ENCODE measurements around the gene ZNF521.

The ZNF521 gene

DNA sequence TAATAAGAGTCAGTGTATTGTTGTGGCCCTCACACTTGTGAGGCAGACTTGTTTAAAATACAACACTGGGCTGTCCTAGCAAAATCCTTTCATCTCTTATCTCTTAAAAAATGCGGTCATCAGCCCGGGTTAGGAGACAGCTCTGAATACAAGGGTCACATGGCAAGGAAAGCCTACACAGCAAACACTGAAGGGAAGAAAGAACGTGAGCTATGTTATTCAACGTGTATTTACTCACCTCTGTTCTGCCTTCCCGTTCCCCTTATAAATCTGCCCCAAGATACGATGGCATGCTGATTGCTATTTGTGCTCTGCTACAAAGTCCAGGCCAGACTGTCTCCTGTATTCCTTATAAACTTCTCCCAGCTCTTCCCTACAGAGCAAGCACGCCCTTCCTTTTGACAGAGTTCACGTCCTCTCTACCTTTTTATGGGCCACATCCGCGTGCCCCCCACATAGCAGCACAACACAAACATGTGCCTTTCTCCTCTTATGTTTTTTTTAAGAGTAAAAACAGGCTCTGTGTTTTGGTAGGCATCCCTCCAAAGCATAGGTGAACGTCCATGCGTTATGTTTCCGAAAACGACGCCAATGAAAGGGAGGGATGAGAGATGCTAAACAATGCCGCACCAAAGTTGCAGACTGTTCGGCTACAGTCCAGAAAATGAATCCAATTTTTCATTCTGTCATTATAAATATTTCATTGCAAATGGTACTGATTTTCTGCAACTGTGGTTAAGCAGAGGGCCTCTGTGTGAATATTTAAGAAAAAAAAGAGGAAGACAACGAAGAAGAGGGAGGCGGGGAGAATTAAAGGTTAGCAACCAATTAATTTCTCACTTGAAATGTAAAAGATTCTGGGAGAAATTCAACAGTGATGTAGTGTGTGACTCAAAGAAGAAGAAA lies 274.7 kb downstream of the ZNF521 start:
- no peak for DNase-seq

DNA sequence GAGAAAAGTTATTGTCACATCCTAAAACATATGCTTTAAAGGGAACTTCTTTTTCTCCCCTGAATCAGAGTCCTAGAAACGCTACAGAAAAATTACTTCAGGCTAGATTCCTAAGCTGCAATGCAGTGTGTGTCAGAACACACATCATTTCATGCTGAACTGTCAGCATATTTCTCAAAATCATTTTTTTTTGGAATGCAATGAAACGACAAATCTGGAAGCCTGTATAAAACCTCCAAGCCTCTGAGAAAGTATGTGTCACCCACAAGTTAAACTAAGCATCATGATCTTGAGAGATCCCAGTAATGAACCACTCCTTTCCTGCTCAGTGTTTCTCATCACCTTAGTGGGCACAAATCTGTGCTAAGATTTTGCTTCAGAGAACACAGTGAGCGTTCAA lies 276.2 kb downstream of the ZNF521 start:
- no peak for DNase-seq

DNA sequence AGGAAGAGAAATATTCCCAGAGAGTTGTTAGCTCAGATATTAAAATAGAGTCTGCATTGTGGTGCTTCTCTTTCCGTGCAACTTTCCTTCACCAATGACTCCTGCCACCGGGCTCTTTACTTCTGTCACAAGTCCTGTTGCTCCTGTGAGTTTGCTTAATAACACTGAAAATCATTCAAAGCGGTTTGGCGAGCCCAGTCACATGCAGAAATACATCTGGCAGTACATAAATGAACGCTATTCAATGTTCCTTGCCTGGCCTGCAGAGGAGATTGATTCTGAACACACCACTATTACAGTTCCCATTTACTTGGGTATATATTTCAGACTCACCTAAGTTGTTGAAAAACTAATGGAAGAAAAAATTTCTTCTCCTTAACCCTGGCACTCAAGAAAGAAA lies 276.6 kb downstream of the ZNF521 start:
- DNase-seq = peak in 1 of 56 donors; percentile 4

DNA sequence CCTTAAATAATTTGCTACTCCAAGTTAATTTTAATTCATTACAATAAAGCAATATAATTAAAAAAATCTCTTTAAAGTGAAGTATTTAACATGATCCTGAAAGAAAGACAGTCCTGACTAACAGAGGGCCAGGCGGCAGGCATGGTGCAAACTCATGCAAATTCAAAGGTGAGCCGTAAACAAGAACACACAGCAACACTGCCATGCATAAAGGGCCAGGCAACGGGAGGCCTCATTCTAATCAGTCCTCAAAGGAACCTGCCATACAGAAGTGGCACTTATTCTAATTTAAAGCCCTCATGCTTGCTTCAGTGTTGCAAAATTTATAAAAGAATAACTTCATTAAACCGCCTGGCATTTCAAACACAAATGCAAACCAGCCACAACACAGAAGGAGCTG lies 277.0 kb downstream of the ZNF521 start:
- DNase-seq = no peak

DNA sequence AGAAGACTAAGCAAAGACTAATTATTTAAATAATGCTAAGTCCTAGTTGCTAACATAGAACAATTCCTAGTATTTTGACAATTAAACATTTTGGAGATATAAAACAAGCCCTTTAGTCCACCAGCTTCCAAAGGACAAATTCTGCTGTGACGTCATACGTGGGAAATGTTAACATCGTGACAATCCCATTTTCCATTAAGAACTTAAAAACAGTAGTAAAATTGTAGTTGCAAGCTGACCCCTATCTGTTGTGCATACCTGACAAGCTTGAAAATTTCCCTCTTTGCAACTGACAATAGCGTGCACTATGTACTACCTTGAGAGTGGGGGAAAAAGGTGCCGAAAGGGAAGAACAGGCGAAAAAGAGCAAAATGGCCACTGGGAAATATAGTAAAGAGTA lies 279.8 kb downstream of the ZNF521 start:
- no peak for DNase-seq

DNA sequence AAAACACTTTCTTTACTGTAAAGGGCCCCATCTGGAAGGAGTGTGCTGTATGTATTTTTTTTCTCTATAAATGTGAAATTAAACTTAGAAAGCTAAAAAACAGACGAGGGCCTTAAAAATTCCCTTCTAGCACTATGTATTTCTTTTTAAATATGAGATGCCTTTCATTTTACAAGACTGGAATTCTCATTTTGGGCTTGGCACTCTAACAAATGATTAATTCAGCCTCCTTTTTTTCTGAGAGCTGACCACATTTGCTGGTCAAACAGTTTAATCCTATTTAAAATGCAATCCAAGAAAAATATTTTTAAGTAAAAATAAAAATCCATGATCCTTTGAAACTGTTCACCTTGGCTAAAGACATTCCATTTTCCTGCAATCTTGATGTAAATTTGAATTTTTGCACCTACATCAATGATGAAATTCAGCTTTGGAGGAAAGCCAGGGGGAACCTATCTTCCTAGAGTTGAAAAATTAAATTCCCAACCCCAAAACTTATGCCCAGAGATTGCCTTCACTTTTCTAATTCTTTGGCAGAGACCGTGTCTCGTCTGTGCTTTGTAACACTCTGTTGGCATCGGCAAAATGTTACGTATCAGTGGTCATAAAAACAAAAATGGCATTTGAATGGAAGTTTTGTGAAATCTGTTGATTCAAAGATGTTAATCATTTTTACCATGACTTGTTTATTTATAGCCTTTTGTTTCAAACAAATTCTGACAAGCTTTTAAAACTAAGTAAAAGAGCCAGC lies 284.5 kb downstream of the ZNF521 start:
- DNase-seq = no peak

DNA sequence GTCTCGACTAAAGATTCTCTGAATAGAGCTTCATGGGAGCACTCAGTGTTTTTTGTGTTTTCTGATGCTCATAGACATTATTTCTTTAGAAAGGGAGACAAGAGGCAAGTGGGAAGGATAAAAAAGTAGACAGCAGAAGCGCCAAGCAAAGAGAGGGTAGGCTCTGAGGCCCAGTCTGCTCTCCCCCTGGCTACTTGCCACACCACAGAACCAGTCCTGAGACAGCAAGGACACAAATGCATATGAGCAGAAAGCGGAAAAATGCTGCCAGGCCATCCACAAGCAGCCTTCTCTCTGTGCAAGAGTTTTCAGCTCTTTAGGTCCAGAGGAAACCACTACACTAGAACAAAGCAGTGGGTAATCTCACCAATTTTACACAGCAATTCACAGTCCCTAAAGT lies 285.4 kb downstream of the ZNF521 start:
- DNase-seq = no peak

DNA sequence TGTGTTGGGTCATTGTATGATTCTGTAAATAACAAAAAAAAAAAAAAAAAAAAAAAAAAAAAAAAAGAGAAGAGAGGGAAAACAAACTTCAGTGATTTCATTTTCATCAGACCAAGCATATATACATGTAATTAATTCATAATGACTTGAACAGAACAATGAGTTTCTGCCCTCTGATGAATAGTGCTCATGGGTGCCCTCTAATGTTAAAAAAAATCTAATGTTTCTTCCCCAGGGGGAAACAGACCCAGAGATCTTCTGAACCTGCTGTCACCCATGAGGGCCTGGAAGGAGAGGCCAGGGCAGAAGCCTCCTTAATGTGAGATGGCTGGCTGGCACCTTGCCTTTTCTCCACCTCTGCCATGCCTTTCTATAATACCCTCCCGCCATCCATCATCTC lies 289.2 kb downstream of the ZNF521 start:
- no peak for DNase-seq

DNA sequence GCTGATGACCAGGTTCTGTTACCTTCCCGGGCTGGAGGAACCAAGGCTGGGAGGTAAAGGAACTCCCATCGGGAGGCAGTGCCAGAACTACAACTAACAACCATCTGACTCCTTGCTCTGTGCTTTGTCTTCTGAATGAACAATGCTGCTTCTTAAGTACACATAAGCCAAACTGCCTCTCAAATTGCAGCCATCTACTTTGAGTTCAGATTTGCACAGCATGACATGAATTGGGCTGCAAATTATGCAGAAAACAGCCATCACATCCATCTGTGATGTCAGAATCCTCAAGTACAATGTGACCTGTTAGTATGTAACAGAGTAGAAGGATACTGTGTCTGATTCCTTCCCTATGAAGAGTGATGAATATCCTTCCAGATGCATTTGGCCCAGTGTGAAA lies 290.6 kb downstream of the ZNF521 start:
- no peak for DNase-seq

DNA sequence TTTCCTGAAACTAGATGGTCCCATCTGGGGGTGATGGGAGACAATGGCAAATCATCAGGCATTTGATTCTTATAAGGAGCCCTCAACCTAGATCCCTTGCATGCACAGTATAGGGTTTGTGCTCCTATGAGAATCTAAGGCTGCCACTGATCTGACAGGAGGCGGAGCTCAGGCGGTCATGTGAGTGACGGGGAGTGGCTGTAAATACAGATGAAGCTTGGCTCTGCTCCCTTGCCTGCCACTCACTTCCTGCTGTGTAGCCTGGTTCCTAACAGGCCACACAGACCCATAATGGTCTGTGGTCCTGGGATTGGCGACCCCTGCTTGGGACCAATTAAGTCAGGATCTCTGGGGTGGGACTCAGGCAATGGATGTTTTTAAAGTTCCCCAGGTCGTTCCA lies 293.4 kb downstream of the ZNF521 start:
- peak in 27 of 56 donors; percentile 4 to 75 (median 46) for DNase-seq

DNA sequence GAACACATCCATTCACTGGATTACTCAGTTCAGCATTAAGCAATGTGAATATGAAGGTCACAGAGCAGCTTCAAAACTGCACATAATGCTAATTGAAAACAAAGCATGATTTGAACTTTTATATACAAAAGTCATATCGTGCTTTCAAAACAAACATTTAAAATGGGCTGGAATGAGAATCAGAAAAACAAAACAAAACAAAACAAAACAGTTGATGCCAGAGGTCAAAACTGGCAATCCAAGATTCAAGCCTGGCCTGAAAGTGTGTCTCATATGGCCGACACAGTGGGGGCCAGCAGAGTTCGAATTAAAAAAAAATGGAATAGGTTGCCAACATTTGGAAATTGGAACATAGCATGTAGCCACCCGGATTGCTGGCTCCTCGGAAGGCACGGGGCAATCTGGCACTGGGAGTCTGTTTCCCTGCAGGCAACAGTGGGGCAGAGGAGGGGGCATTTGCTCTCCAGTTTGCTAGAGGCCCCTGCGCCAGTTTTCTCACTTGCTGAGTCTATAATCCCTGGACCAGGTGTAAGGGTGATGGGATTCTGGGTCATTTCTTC lies 294.4 kb downstream of the ZNF521 start:
- DNase-seq = no peak

DNA sequence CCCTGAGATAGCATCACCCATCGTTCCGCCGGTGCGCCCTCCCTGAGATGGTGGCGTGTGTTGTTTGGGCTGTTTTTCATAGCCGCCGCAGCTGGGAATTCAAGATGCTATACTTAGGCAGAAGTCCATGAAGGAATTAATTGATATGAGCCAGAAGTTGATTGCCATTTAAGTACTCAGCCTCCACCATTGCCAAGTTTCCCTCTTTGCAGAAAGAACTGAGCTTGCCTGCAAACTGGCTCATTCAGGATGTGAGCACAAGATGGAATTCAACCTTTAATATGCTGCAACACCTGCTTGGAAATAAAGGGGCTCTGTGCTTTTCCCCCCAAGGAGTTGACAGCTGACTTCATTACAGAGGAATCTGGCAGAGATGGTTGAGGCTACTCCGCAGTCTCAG lies 295.5 kb downstream of the ZNF521 start:
- DNase-seq = peak in 3 of 56 donors; percentile 16 to 27 (median 22)

DNA sequence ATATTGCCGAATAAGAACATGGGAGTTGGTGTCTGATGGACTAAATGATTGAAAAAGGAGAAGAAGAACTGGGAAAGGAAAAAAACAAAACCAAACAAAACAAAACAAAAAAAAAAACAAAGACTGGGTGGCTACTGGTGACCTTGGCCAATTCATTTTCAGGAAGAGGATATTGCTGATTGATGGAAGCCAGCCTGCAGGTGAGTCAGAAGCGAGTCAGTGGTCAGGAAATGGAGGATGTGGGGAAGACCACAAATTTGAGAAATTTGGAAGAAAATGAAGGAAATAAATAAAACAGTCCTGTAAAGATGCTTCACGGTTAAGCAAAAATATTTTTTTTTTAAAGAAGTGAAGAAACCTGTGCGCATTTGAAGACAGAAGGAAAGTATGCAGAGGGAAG lies 296.9 kb downstream of the ZNF521 start:
- DNase-seq = no peak

DNA sequence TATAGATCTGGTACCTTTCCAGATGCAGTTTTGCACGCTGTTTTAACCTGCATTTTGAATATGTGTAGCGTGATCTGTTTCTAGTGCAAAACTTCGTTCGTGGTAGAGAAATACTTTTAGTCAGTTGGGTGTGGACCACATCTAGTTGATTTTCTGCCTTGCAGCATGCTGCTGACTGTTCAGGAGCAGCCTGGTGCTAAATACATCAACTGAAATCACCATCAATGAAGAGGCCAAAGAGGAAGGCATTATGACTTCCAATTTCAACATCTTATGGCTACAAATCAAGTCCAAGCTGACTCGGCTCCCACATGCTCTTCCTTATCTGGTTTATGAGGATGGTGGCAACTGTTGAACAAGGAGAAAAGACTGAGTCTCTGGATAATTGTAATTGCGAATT lies 298.5 kb downstream of the ZNF521 start:
- DNase-seq = no peak

DNA sequence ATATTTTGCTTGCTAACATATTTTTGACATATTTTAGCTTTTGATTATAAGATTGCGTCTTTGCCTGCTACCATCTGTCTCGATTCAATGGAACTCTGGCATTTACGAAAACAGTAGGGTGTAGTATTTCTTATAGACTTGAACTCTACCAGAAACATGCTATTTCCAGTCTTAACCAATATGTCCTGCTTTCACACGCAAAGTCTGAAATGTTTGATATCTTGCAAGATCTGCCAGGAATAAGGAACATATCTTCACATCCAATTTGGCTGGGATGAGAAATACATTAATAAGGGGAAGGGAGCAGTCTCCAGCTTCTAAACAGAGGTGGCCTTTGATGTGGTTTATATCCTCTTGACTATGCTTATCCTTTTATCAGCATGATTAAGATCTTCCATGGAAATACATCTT lies 299.4 kb downstream of the ZNF521 start:
- DNase-seq = no peak

DNA sequence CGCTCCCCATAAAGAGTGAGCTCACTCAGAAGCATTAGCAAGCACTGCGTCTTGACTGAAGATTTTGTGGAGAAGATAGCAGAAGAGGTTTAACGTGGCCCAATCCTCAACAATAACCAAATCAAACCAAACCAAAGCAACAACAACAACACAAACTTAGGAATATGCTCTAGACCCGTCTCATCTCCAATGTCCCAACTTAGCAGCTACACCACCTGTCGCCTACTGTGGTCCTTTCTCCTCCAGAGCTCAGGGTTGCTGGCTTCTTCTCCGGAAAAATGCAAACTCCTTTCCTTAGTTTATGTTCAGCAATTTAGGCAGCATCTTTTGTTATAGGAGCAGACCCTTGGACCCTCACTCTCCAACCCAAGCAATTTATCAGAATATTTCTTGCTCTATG lies 301.4 kb downstream of the ZNF521 start:
- no peak for DNase-seq

DNA sequence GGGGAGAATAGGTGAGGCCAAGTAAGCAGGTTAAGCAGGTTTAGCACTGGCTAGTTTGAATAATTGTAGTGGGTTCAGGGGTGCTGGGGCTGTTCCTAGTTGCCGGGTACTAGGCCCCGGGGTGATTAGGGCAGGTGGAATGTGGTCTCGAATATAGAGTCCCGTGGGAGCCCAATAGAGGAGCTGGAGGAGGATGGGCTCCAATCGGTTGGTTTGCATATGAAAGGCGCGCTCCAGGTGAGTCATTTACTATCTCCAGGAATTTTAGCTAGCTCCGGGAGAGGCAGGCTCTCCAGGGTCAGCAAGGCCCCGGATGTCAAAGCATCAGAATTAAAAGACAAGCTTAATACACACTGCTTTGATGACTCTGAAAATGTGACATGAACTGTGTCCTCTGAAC lies 304.0 kb downstream of the ZNF521 start:
- no peak for DNase-seq

DNA sequence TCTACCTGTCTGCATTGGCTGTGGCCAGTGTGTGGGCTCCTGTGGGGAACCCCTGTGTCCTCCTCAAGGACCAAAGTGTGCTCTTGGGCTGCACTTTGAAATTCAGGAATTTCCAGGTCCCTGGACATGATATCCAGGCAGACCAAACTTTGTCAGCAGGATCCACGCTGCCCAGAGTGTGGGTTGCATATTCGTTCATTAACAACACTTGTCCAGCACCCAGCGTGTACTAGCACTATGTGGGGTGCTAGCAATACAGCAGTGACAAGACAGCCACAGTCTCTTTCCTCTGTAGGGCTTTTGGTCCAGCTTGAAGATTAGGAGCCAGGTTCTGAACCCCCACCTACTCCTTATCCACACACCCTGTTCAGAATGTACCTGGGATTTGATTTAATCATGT lies 304.5 kb downstream of the ZNF521 start:
- DNase-seq = no peak

DNA sequence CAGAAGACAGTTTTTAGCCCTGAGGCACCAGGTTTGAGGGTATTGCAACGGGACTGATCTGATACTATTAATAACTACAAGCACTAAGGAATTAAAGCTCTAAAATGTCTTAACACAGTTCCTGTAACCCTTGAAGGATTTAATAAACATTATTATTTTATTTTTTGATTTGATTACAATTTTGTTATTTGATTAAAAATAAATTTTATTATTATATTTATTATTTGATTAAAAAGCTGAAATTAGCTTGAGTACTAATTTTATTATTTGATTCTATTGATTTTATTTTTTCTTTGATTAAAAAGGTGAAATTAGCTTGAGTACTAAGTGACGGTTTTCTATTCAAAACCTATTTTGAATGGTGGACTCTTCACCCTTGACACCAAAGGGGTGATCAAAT lies 307.3 kb downstream of the ZNF521 start:
- DNase-seq = no peak

DNA sequence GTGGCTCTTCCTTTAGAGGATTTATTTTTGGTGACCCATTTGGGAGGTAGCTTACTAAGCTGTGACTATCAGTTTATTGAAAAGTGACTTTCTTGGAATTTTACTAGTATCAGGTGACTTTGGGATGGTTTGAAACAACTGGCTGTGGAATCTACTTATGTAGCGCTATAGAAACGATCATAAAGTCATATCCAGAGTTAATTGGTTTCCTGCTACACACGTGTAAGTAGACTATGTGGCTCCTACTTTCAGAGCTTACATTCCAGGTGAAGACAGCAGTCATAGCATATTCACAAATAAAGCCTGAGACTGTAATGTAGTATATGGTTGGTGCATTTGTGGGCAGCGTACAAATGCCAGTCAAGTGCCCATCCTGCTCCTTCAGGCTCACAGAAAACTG lies 308.9 kb downstream of the ZNF521 start:
- no peak for DNase-seq

DNA sequence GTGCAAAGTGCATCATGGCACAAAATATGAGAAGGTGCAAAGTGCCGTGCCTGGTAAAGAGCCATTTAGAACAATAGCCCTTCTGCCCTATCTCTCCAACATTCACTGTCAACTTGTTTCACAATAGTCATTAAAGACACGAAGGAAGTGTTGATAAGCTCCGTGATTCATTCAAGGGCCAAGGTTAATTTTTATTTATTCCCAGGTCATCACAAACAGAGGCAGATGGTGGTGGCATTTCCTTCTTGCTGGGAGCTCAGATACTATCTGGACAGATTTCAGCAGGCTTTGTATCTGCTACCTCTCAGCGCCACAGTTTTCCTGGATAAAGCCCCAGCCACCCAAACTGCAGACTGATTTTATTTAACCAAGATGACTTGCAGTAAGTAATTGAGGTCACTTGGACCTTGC lies 309.3 kb downstream of the ZNF521 start:
- no peak for DNase-seq

DNA sequence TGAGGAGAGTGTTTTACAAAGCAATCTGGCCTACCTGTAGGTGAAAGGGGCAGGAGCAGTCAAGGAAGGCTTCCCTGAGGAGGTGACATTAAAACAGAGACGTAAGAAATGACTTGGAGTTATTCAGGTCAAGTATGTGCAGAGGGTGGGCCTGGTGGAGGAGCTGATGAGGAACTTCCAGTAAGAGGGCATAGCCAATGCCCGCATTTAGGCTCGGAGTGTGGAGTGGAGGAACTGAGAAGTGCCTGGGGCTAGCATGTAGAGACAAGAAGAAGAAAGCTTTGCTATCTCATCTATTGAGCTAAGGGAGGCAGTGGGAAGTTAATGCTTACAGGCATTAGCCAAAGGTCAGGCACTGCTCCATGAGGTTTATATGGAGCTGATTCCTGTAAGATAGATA lies 312.2 kb downstream of the ZNF521 start:
- DNase-seq = no peak

DNA sequence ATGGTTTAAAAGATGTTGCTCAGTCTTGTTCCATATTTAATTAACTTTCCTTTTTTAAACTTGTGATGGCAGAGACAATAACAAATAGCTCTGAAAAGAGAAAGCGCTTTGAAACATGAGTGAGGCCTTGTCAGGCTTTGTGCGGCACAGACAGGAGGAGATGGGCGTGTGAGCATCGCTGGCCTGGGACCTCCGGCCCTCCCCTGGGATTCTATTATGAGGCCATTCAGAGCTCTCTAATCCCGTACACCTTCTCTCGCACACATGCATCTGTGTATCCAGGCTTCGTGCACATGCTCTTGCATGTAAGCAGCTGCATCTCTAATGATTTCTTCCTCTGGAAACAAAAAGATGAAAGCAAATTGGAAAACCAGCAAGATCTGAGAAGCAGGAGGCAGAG lies 313.7 kb downstream of the ZNF521 start:
- no peak for DNase-seq
